Measurements from ENCODE around the gene RPL10. TPM values are rescaled to one million over a fixed set of nuclear protein-coding genes. Genes with fewer than 3 reads are reported as not detected.

Gene RPL10
- total RNA-seq, 1 donor from 2014 or later = 2,364 TPM

GRCh38 chrX:154441984-154442707 lies 44.0 kb downstream of the RPL10 start:
- Mint-ChIP-seq H3K27ac (no peak overlapping the region), H3K36me3 (ENCODE audit: insufficient read depth) (peaks cover 7% of the 10 kb centered on the region), H3K4me3 (ENCODE audit: low read depth) (no peak overlapping the region), H3K4me1 (ENCODE audit: low read depth) (peaks cover 4% of the 10 kb centered on the region), H3K27me3 (no peaks in the 10 kb centered on the region), H3K9me3 (ENCODE audit: low read depth) (peaks cover 3% of the 10 kb centered on the region)
- TF ChIP-seq, protein P1, sequence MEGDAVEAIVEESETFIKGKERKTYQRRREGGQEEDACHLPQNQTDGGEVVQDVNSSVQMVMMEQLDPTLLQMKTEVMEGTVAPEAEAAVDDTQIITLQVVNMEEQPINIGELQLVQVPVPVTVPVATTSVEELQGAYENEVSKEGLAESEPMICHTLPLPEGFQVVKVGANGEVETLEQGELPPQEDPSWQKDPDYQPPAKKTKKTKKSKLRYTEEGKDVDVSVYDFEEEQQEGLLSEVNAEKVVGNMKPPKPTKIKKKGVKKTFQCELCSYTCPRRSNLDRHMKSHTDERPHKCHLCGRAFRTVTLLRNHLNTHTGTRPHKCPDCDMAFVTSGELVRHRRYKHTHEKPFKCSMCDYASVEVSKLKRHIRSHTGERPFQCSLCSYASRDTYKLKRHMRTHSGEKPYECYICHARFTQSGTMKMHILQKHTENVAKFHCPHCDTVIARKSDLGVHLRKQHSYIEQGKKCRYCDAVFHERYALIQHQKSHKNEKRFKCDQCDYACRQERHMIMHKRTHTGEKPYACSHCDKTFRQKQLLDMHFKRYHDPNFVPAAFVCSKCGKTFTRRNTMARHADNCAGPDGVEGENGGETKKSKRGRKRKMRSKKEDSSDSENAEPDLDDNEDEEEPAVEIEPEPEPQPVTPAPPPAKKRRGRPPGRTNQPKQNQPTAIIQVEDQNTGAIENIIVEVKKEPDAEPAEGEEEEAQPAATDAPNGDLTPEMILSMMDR (IDR thresholded peaks at IDR 0.05; ENCODE audit: unreplicated experiment) = no peak
- no peak for DNase-seq (ENCODE audit: low spot score, unreplicated experiment)

DNA sequence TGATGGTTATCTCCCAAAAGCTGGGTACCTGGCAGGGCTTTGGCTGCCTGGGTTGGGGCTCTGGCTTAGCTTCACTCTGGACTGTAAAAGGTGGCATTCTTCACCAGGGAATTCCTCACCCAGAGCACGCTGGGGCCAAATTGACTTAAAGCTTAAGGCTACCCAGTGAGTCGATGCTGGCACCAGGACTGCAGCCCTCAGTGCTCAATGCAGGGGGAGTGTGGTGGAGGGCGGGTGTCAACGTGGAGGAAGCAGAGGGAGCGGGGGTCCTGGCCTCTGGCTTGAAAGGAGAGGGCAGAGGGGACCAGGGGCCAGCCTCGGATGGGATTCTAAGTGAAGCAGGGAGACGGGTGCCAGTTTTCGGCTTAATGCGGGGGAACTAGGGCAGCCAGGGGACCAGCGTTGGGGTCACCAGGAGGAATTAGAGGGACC lies 45.3 kb downstream of the RPL10 start:
- H3K36me3 Mint-ChIP-seq (ENCODE audit: insufficient read depth) = peaks cover 8% of the 10 kb centered on the region
- peak overlapping the region; percentile 72 for H3K4me3 Mint-ChIP-seq (ENCODE audit: low read depth)
- H3K4me1 Mint-ChIP-seq (ENCODE audit: low read depth) = no peaks in the 10 kb centered on the region
- no peak for DNase-seq (ENCODE audit: low spot score, unreplicated experiment)
- H3K9me3 Mint-ChIP-seq (ENCODE audit: low read depth) = peaks cover 4% of the 10 kb centered on the region
- H3K27me3 Mint-ChIP-seq = no peaks in the 10 kb centered on the region
- peak overlapping the region; percentile 82 for H3K27ac Mint-ChIP-seq
- TF ChIP-seq, protein P1 (IDR thresholded peaks at IDR 0.05; ENCODE audit: unreplicated experiment) = no peak

DNA sequence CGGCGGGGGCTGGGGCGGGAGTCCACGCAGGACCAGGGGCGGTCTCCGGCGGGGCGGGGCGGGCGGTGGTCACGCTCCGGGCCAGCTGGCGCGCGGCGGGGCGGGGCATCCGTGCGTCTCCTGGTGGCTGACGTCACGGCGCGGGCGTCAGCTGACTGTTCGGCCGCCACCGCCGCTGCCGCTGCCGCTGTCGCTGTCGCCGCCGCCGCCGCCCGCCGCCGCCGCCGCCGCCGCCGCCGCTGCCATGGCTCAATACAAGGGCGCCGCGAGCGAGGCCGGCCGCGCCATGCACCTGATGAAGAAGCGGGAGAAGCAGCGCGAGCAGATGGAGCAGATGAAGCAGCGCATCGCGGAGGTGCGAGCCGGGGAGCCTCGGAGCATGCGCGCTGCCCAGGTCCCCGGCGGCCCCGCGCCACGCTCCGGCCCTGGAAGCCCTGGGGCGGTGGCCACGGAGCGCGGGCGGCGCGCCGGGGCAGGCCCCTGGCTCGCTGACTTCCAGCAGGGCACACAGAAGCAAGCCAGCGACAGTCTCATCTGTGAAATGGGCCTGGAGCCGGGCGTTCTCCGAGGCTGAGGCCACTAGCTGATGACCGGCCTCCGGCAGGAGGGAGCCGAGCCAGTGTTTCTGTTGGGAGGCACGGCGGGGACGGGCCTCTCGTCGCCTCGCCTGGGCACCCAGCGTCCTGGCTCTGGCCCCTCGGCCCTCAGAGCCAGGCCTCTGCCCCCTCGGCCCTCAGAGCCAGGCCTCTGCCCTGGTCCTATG lies 46.0 kb downstream of the RPL10 start, which contains the start of gene FAM50A:
Gene FAM50A (plus strand): TSS at position 150 of the 763 bp plus-strand sequence. CDS start 95 bp downstream, at position 245.
- peaks cover 4% of the 10 kb centered on the region for H3K9me3 Mint-ChIP-seq (ENCODE audit: low read depth)
- H3K4me3 Mint-ChIP-seq (ENCODE audit: low read depth) = peak within 1 kb of the TSS; percentile 72
- peak; percentile 50 for DNase-seq (ENCODE audit: low spot score, unreplicated experiment)
- no peaks in the 10 kb centered on the region for H3K4me1 Mint-ChIP-seq (ENCODE audit: low read depth)
- H3K27ac Mint-ChIP-seq = peak within 1 kb of the TSS; percentile 82
- TF ChIP-seq, protein P1 (IDR thresholded peaks at IDR 0.05; ENCODE audit: unreplicated experiment) = no peak
- no peaks in the 10 kb centered on the region for H3K27me3 Mint-ChIP-seq
- peaks cover 9% of the 10 kb centered on the region for H3K36me3 Mint-ChIP-seq (ENCODE audit: insufficient read depth)

- no peaks in the 10 kb centered on the region for H3K4me1 Mint-ChIP-seq (ENCODE audit: low read depth)
- DNase-seq (ENCODE audit: low spot score, unreplicated experiment) = no peak
- H3K4me3 Mint-ChIP-seq (ENCODE audit: low read depth) = peak overlapping the region; percentile 42
- TF ChIP-seq, protein P1 (IDR thresholded peaks at IDR 0.05; ENCODE audit: unreplicated experiment) = no peak
- H3K27me3 Mint-ChIP-seq = no peaks in the 10 kb centered on the region
- peaks cover 4% of the 10 kb centered on the region for H3K9me3 Mint-ChIP-seq (ENCODE audit: low read depth)
- H3K27ac Mint-ChIP-seq = no peak overlapping the region
- peaks cover 9% of the 10 kb centered on the region for H3K36me3 Mint-ChIP-seq (ENCODE audit: insufficient read depth)
These were observed 46.6 kb downstream of the RPL10 start for GRCh38 chrX:154444755-154445246.

DNA sequence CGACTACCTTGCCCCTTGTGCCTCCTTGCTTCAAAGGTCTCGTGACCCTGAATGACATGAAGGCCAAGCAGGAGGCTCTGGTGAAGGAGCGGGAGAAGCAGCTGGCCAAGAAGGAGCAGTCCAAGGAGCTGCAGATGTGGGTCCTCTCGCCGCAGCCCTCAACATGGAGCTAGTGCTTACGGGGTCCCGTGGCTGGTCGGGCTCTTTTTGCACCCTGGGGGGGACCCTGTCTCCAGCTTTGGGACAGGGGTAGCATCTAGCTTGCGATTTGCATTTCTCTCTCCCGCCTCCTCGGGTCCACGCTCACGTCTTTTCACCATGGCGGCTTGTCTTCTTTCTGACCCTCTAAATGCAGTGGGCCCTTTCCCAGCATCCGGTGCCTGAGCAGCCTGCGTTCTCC lies 47.6 kb downstream of the RPL10 start:
- peaks cover 4% of the 10 kb centered on the region for H3K9me3 Mint-ChIP-seq (ENCODE audit: low read depth)

More for the DNA sequence above, 47.6 kb downstream of the RPL10 start:
- H3K4me3 Mint-ChIP-seq (ENCODE audit: low read depth) = peak overlapping the region; percentile 42
- no peak for DNase-seq (ENCODE audit: low spot score, unreplicated experiment)
- no peak overlapping the region for H3K27ac Mint-ChIP-seq
- TF ChIP-seq, protein P1 (IDR thresholded peaks at IDR 0.05; ENCODE audit: unreplicated experiment) = no peak
- peaks cover 10% of the 10 kb centered on the region for H3K36me3 Mint-ChIP-seq (ENCODE audit: insufficient read depth)
- no peaks in the 10 kb centered on the region for H3K27me3 Mint-ChIP-seq
- no peaks in the 10 kb centered on the region for H3K4me1 Mint-ChIP-seq (ENCODE audit: low read depth)

All from progenitor cell of endocrine pancreas (in vitro differentiated cells).